ENCODE data around the gene SMIM22.
"Not testable (repeated sequence)": the region's sequence is repeated elsewhere in the genome, so short reads cannot be mapped to it uniquely, and the experiment has no call there.

Gene SMIM22

GRCh38 chr16:4769306-4769638, 25.9 kb upstream of the SMIM22 start:
- no peak for DNase-seq

- no peak for DNase-seq
Measured at GRCh38 chr16:4771646-4772045, 23.5 kb upstream of the SMIM22 start.

GRCh38 chr16:4772351-4772750, 22.8 kb upstream of the SMIM22 start:
- no peak for DNase-seq

DNA sequence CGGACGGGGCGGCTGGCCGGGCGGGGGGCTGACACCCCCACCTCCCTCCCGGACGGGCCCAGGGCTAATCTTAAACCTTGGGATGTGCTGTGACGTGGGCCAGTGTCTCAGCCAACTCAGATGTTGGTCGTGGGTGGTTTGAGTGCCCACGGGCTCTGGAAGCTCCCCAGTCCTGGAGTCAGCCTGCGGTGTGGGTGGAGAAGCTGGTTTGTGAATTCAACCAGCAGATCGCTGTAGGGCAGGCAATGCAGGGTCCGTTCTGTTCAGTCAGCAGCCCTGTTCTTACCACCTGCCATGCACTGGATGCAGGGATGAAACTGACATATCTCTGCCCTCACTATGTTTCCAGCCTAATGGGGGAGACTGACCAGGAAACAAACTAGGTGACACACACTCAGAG, 20.2 kb upstream of the SMIM22 start:
- DNase-seq, result no peak

DNA sequence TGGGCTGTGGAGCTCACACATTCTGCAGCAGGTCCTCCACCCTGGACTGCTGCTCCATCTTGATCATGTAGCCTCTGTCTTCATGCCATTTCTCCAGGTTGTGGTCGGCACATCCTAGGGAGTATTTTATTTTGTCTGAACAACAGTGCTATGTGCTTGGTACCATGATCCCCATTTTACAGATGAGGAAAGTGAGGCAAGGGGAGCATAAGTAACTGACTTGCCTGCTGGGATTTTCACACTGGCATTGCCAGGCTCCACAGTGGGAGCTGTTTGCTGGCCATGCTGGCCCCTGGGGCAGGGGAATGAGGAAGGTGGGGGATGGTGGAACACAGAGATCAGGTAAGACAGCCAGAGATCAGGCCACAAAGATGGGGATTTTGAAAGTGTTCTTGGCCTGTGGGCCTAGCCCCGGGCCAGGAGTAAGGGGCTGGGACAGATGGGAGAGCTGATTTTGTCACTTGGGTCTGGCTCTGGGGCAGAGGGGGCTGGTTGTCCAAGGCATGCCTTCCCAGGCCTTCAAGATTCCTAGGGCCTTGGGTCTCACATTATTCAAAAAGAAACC, 18.9 kb upstream of the SMIM22 start:
- no peak for DNase-seq

DNA sequence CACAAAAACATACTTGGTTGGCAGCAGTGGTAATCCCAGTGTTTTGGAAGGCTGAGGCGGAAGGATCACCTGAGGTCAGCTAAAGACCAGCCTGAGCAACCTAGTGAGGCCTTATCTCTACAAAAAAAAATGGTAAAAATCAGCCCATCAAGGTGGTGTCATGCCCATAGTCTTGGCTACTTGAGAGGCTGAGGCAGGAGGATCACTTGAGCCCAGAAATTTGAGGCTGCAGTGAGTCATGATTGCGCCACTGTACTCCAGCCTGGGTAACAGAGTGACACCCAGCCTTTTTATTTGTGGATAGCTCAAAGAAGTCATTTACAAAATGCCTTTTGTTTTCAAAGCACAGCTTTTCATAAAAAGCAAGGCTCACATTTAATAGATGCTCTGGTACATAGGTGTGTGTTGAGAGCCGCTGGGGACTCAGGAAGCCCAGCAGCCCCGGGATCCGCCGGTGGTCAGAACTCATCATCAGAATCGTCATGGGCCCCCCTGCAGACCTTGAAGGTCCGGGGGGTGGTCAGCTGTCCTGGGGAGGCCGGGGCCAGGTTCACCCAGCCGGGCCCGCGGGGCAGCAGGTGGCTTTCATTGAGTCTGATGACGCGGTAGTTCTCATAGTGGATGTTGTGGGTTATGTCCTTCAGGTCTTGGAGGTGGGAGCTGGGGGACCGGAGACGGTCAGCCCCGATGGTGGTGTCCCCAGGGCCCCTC, 17.7 kb upstream of the SMIM22 start:
- no peak for DNase-seq

- no peak for DNase-seq
Measured at GRCh38 chr16:4778050-4778392, 17.1 kb upstream of the SMIM22 start.

DNA sequence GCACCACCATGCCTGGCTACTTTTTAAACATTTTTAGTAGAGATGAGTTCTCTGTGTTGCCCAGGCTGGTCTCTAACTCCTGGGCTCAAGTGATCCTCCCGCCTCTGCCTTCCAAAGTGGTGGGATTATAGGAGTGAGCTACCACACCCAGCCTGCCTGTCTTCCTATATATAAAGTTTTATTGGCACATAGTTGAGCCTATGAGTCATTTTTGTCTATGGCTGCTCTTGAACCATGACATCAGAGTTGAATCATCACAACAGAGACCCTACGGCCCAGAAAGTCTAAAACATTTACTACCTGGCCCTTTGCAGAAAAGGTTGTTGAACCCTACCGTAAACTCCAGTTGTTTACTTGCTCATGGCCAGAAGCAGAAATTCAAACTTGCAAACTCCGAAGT, 14.9 kb upstream of the SMIM22 start:
- DNase-seq, result peak; percentile 24

DNA sequence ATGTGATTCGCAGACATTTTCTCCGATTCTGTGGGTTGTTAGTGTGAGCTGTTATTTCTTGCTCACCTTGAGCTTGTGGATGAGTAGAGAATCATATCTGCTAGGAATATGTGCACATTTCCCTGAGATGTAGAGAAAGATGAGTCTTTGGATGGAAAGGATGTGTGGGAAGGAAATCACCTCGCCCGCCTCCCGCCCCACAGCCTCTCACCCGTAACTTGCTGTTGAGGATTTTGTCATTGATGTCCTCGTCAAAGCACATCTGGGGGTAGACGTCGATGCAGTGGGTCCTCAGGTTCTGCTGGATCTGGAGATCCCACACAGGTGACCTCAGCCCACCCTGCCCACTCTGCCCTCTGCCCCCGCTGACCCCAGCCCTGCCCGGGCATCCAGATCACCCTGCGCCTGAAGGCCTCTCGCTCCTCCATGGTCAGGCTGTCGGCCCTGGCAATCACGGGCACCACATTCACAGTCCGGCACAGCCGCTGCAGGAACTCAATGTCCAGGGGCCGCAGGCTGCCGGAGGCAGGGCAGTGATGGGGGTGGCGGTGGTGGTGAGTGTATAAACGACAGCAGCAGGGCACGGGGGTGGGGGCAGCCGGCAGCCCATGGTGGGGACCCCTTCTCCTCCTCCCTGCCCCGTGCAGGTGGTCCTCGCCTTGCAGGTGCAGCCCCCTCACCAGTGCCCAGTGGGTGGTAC, 11.8 kb upstream of the SMIM22 start:
- DNase-seq, result no peak

DNA sequence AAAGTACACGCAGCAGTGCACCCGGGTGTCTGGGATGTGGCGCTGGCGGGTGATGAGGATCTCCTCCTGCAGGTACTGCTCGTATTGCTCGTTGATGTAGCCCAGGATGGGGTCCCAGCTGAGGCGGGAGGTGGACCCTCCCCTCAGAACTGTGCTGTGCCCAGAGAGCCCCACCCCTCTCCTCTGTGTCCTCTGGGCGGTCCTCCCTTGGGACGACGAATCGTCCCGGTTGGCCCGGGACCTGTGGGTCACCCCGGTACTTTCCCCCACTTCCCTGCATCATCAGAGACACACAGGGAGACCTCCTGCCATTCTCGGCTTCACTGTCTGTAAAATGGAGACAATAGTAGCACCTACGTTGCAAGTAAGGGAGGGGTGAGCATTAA, 11.2 kb upstream of the SMIM22 start:
- DNase-seq, result no peak

- not testable (repeated sequence) for DNase-seq
Measured at GRCh38 chr16:4784444-4784987, 10.7 kb upstream of the SMIM22 start.

- no peak for DNase-seq
Measured at GRCh38 chr16:4785758-4786433, 9.3 kb upstream of the SMIM22 start.

GRCh38 chr16:4787068-4787467, 8.1 kb upstream of the SMIM22 start:
- no peak for DNase-seq

- DNase-seq, result no peak
Measured at GRCh38 chr16:4787627-4788482, 7.3 kb upstream of the SMIM22 start, which contains the start of gene SEPTIN12. TSS of gene SEPTIN12 (minus strand) at chr16:4788345. CDS start at chr16:4787645, 700 bp downstream.

DNA sequence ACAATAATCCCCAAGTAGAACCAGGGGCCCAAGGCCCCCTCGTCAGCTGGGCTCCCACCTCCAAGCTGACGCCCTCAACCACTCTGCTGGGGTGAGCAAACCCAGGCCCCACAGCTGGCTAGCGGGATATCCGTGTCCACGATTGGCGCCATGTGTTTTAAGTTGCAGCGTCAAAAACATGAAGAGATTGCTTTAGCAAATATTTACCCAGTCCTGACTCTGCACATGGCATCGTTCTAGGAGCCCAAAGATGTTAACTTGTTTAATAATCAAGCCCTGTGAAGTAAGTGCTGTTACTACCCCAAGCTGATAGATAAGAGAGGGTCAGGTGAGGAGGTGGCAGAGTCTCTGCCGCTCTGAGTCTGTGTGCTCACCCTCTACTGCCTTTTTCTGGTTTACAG, 6.7 kb upstream of the SMIM22 start:
- DNase-seq, result no peak

GRCh38 chr16:4788910-4789309, 6.3 kb upstream of the SMIM22 start:
- DNase-seq, result no peak

DNA sequence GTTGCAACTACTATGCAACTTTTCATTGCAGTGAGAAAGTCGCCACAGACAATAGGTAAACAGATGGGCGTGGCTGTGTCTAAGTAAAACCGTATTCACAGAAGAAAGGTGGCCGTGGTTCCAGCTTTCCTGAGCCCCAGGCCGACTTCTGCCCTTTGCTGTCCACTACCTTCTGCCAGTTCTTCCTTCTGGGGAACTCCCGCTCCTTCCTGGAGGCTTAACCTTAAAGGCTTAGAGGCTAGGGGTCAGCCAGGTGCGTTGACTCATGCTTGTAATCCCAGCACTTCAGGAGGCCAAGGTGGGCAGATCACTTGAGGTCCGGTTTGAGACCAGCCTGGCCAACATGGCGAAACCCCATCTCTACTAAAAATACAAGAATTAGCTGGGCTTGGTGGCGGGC, 4.9 kb upstream of the SMIM22 start:
- no peak for DNase-seq

- DNase-seq, result no peak
Measured at GRCh38 chr16:4790871-4791270, 4.3 kb upstream of the SMIM22 start.

DNA sequence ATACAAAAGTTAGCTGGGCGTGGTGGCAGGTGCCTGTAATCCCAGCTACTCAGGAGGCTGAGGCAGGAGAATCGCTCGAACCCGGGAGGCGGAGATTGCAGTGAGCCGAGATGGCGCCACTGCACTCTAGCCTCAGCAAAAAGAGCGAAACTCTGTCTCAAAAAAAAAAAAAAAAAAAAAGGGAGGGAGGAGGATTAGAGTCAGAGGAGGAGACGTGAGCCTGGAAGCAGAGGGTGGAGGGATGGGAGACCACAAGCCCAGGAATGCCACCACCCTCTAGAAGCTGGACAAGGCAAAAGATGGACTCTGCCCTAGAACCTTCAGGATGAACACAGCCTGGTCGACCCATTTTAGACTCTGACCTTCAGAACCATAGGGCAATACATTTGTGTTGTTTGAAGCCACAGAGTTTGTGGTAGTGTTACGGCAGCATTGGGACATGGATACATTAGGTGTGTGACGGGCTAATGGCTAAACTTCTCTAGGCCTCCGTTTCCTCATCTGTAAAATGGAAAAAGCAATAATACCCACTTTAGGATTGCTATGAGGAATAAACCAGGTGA, 2.1 kb upstream of the SMIM22 start:
- DNase-seq, result no peak

- no peak for DNase-seq
Measured at GRCh38 chr16:4795828-4796572, 831 bp downstream of the SMIM22 start.

DNA sequence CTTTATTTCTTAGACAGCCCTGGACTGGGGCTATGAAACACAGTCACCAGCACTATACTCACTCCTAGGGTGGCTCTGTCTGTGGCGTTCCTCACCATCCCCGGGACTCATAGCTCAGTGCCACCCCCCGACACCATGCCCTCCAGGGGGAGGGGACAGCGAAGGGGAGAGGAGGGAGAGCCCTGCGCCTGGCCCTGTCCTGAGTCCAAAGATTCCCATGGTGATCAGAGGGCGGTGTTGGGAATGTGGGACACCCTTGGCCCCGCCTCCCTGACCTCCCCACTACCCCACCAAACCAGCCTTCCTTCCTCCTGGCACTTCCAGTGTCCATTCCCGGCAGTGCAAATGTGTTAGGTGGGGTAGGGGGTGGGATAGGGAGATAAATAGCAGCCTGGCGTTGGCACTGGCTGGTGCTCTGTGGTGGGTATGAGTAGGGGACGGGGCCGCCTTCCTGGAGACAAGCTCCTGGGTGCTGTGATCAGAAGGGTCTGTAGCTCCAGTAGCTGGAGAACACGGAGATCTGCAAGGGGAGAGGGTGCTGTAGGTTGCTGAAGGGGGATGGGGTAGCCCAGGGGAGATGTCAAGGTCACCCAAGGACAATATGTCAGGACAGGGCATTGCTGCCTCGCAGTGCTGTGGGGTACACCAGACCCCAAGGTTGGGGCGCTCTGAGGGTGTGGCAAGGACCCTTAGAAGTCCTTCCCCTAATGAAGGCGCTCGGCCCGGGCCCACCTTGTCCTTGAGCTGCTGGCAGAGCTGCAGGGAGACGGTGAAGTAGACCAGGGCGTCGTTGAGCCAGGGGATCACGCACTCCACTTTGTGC, 2.0 kb downstream of the SMIM22 start:
- DNase-seq, result no peak

Measured in HCEC 1CT (cell line).